Uterus (tissue), 2 donors: ENCODE measurements around the gene LPCAT3.

Experiments
- CTCF ChIP-seq, 4 experiments: fragments of 200-600 bp in 2 of 4; fragments of 450-650 bp in 2 of 4; sonication (generic) in 2 of 4; IDR thresholded peaks; one replicate each; pipeline ENCODE4 v1.5.1; 2016 to 2019; ENCODE audit warnings: antibody characterized with exemption in 4 of 4, mild to moderate bottlenecking in 2 of 4, moderate library complexity in 1 of 4
- POLR2A ChIP-seq, 2 donors: fragments of 450-650 bp; IDR thresholded peaks; one replicate each; pipeline ENCODE4 v1.6.1; 2016; ENCODE audit warnings: antibody characterized with exemption in 2 of 2, mild to moderate bottlenecking in 1 of 2, moderate library complexity in 1 of 2

GRCh38 chr12:6941267-6941666 is 77.0 kb downstream of the LPCAT3 start:
- TF ChIP-seq CTCF (IDR thresholded peaks at IDR 0.05) (no peak), POLR2A (IDR thresholded peaks at IDR 0.05) (no peak)
